Liver (tissue), 9 donors: ENCODE measurements around the gene IRAG1. TPM values are rescaled to one million over a fixed set of nuclear protein-coding genes. Genes with fewer than 3 reads are reported as not detected.

Source experiments
- DNase-seq: peaks from one replicate; pipeline ENCODE4 v3.0.0-alpha.2; 2017; ENCODE audit warnings: low spot score
- H3K27ac ChIP-seq, 2 donors: one replicate each; pipeline ENCODE4 v1.7.0; 2013; ENCODE audit warnings: inconsistent platforms in 2 of 2, low read length in 2 of 2, control low read depth in 1 of 2, low read depth in 1 of 2, mild to moderate bottlenecking in 1 of 2
- H3K27me3 ChIP-seq, 4 donors: one replicate each; pipeline versions ENCODE4 v1.6.1 to v1.7.0; 2013; ENCODE audit warnings: low read length in 3 of 4, inconsistent platforms in 1 of 4, mild to moderate bottlenecking in 1 of 4, moderate library complexity in 1 of 4; ENCODE audit not compliant: control insufficient read depth in 4 of 4, insufficient read depth in 4 of 4
- H3K36me3 ChIP-seq, 4 donors: one replicate each; pipeline versions ENCODE4 v1.6.1 to v1.7.0; 2013; ENCODE audit warnings: low read length in 3 of 4, mild to moderate bottlenecking in 3 of 4, low read depth in 1 of 4, moderate library complexity in 1 of 4; ENCODE audit not compliant: control insufficient read depth in 4 of 4, insufficient read depth in 3 of 4
- H3K4me1 ChIP-seq, 4 donors: one replicate each; pipeline versions ENCODE4 v1.6.1 to v1.7.0; 2013; ENCODE audit warnings: low read length in 3 of 4, mild to moderate bottlenecking in 3 of 4, moderate library complexity in 1 of 4; ENCODE audit not compliant: control insufficient read depth in 4 of 4, insufficient read depth in 4 of 4
- H3K4me3 ChIP-seq, 3 donors: one replicate each; pipeline versions ENCODE4 v1.6.1 to v1.7.0; 2013; ENCODE audit warnings: low read length in 3 of 3, control low read depth in 1 of 3, low read depth in 1 of 3, mild to moderate bottlenecking in 1 of 3
- H3K9ac ChIP-seq, 2 donors: one replicate each; pipeline ENCODE4 v1.7.0; 2013; ENCODE audit warnings: low read length in 2 of 2, mild to moderate bottlenecking in 2 of 2, moderate library complexity in 2 of 2, control low read depth in 1 of 2, low read depth in 1 of 2
- H3K9me3 ChIP-seq, 4 donors: one replicate each; pipeline versions ENCODE4 v1.6.1 to v1.7.0; 2013; ENCODE audit warnings: low read length in 3 of 4; ENCODE audit not compliant: control insufficient read depth in 4 of 4
- EGR1 ChIP-seq, 2 donors: IDR thresholded peaks; 2 replicates each; pipeline ENCODE4 v1.6.1; 2016 to 2018; ENCODE audit warnings: antibody characterized with exemption in 2 of 2, low read depth in 2 of 2
- FOXA1 ChIP-seq: IDR thresholded peaks from 2 replicates; pipeline ENCODE4 v1.6.1; 2016; ENCODE audit warnings: antibody characterized with exemption
- FOXA2 ChIP-seq: IDR thresholded peaks from 2 replicates; pipeline ENCODE4 v1.6.1; 2016; ENCODE audit warnings: antibody characterized with exemption
- GABPA ChIP-seq, 2 donors: IDR thresholded peaks in 1 of 2; conservative IDR thresholded peaks in 1 of 2; 2 replicates each; pipeline ENCODE4 v1.6.1; 2016; ENCODE audit warnings: antibody characterized with exemption in 2 of 2, mild to moderate bottlenecking in 1 of 2, moderate library complexity in 1 of 2
- HNF4A ChIP-seq, 2 donors: conservative IDR thresholded peaks; 2 replicates each; pipeline ENCODE4 v1.6.1; 2016; ENCODE audit warnings: antibody characterized with exemption in 2 of 2, mild to moderate bottlenecking in 2 of 2
- HNF4G ChIP-seq: IDR thresholded peaks from 2 replicates; pipeline ENCODE4 v1.6.1; 2016; ENCODE audit warnings: antibody characterized with exemption
- RAD21 ChIP-seq, 2 donors: IDR thresholded peaks; 2 replicates each; pipeline ENCODE4 v1.6.1; 2016; ENCODE audit warnings: antibody characterized with exemption in 2 of 2, mild to moderate bottlenecking in 2 of 2
- RXRA ChIP-seq, 2 donors: IDR thresholded peaks; 2 replicates each; pipeline ENCODE4 v1.6.1; 2017 to 2018; ENCODE audit warnings: antibody characterized with exemption in 2 of 2, mild to moderate bottlenecking in 1 of 2
- SP1 ChIP-seq: IDR thresholded peaks from 2 replicates; pipeline ENCODE4 v1.6.1; 2018; ENCODE audit warnings: antibody characterized with exemption, mild to moderate bottlenecking
- TAF1 ChIP-seq: conservative IDR thresholded peaks from 2 replicates; pipeline ENCODE4 v1.6.1; 2016; ENCODE audit warnings: antibody characterized with exemption, mild to moderate bottlenecking
- YY1 ChIP-seq: IDR thresholded peaks from 2 replicates; pipeline ENCODE4 v1.6.1; 2016; ENCODE audit warnings: antibody characterized with exemption, mild to moderate bottlenecking
- ZBTB33 ChIP-seq: IDR thresholded peaks from 2 replicates; pipeline ENCODE4 v1.6.1; 2016; ENCODE audit warnings: antibody characterized with exemption
- WGBS: extraction: QIAGEN DNeasy Blood & Tissue Kit; methylation state at CpG from one replicate; pipeline ENCODE4 v1.1.7; 2013; 5-methylcytosine and 5-hydroxymethylcytosine counted together
- polyA plus RNA-seq, 2 donors: library from polyadenylated mRNA; stranded (reverse) in 1 of 2; unstranded in 1 of 2; fragments of 200-250 nt in 1 of 2; fragments of >200 nt in 1 of 2; fragmentation: Nextera tagmentation in 1 of 2; extraction: Ambion mirVana in 1 of 2; gene quantifications; one replicate each; pipeline versions ENCODE4 v1.2.1 to v1.2.3, GENCODE V29; 2013 to 2015
- total RNA-seq, 2 donors: library from RNA; depleted of rRNA; stranded (reverse); fragments of >200 nt; gene quantifications; one replicate each; pipeline ENCODE4 v1.2.3, GENCODE V29; 2014
- TF ChIP-seq, protein P1 (sequence below): IDR thresholded peaks from 2 replicates; pipeline ENCODE4 v1.6.1; 2016; ENCODE audit warnings: antibody characterized with exemption
- TF ChIP-seq, protein P2 (sequence below): IDR thresholded peaks from 2 replicates; pipeline ENCODE4 v1.6.1; 2016; ENCODE audit warnings: antibody characterized with exemption
- TF ChIP-seq, protein P3 (sequence below): fragments of 150-350 bp; IDR thresholded peaks from 2 replicates; pipeline ENCODE4 v1.5.1; 2017; ENCODE audit warnings: improper control_type of control experiment, low read depth, low read length; ENCODE audit not compliant: missing input control
- donor health status: healthy.
- donor health status: healthy.
- donor health status: healthy.
- donor health status: healthy.
- donor health status: healthy.

The IRAG1 gene
- total and polyA plus RNA-seq, 4 donors, result 0.29 to 4.4 (median 2.0) TPM

GRCh38 chr11:10722307-10722706 lies 28.8 kb upstream of the IRAG1 start:
- TF ChIP-seq SP1 (no peak), GABPA (IDR thresholded peaks at IDR 0.05 in 1 of 2, conservative IDR thresholded peaks at IDR 0.05 in 1 of 2) (no peak), HNF4A (conservative IDR thresholded peaks at IDR 0.05) (no peak), EGR1 (IDR thresholded peaks at IDR 0.05; ENCODE audit: low read depth in 2 of 2) (no peak), FOXA1 (no peak), YY1 (no peak), TAF1 (no peak)
- TF ChIP-seq, protein P1, sequence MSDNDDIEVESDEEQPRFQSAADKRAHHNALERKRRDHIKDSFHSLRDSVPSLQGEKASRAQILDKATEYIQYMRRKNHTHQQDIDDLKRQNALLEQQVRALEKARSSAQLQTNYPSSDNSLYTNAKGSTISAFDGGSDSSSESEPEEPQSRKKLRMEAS, result no peak
- no peak overlapping the region for H3K4me3 ChIP-seq
- H3K27me3 ChIP-seq, result no peaks in the 10 kb centered on the region
- DNase-seq, result no peak
- 60% methylated on average over 4 of the region's 4 CpGs for WGBS
- H3K36me3 ChIP-seq, result no peaks in the 10 kb centered on the region
- no peaks in the 10 kb centered on the region for H3K9me3 ChIP-seq
- H3K9ac ChIP-seq, result no peak overlapping the region
- no peak overlapping the region for H3K27ac ChIP-seq
- H3K4me1 ChIP-seq, result no peaks in the 10 kb centered on the region

DNA sequence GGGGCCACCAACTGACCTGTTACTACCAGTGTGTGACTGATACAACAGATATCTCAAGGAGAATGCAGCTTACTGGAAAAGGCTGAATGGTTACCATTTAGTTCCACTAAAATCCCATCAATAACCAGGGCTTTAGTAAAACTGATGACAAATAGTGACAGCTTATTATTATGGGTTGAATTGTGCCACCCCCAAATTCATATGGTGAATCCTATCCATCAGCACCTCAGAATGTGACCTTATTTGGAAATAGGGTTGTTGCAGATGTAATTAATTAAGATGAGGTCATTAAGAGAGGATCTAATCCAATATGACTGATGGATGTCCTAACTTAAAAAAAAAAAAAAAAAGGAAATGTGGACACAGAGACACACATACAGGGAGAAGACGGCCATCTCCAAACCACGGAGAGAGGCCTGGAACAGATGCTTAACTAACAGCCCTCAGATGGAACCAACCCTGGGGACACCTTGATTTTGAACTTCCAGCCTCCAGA lies 27.4 kb upstream of the IRAG1 start:
- TF ChIP-seq, protein P2, sequence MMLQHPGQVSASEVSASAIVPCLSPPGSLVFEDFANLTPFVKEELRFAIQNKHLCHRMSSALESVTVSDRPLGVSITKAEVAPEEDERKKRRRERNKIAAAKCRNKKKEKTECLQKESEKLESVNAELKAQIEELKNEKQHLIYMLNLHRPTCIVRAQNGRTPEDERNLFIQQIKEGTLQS, result no peak
- no peak for TF ChIP-seq RAD21 (IDR thresholded peaks at IDR 0.05)
- TF ChIP-seq HNF4A (conservative IDR thresholded peaks at IDR 0.05), result no peak
- TF ChIP-seq HNF4G, result no peak
- no peak for TF ChIP-seq YY1
- no peak for TF ChIP-seq TAF1
- no peak for TF ChIP-seq EGR1 (IDR thresholded peaks at IDR 0.05; ENCODE audit: low read depth in 2 of 2)
- TF ChIP-seq, protein P1, result no peak
- TF ChIP-seq FOXA1, result no peak
- TF ChIP-seq, protein P3, sequence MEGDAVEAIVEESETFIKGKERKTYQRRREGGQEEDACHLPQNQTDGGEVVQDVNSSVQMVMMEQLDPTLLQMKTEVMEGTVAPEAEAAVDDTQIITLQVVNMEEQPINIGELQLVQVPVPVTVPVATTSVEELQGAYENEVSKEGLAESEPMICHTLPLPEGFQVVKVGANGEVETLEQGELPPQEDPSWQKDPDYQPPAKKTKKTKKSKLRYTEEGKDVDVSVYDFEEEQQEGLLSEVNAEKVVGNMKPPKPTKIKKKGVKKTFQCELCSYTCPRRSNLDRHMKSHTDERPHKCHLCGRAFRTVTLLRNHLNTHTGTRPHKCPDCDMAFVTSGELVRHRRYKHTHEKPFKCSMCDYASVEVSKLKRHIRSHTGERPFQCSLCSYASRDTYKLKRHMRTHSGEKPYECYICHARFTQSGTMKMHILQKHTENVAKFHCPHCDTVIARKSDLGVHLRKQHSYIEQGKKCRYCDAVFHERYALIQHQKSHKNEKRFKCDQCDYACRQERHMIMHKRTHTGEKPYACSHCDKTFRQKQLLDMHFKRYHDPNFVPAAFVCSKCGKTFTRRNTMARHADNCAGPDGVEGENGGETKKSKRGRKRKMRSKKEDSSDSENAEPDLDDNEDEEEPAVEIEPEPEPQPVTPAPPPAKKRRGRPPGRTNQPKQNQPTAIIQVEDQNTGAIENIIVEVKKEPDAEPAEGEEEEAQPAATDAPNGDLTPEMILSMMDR, result no peak
- TF ChIP-seq FOXA2, result no peak
- no peak for TF ChIP-seq RXRA (IDR thresholded peaks at IDR 0.05)
- no peak for TF ChIP-seq ZBTB33
- no peak for TF ChIP-seq GABPA (IDR thresholded peaks at IDR 0.05 in 1 of 2, conservative IDR thresholded peaks at IDR 0.05 in 1 of 2)
- Histone ChIP-seq H3K27me3 (no peaks in the 10 kb centered on the region), H3K27ac (no peak overlapping the region), H3K4me1 (no peaks in the 10 kb centered on the region), H3K4me3 (no peak overlapping the region), H3K9me3 (no peaks in the 10 kb centered on the region), H3K36me3 (no peaks in the 10 kb centered on the region), H3K9ac (no peak overlapping the region)
- 92% methylated on average over 2 of the region's 2 CpGs for WGBS
- no peak for DNase-seq
